K562 (cell line): ENCODE measurements around the gene ZSWIM6. TPM values are rescaled to one million over a fixed set of nuclear protein-coding genes. Genes with fewer than 3 reads are reported as not detected.

Experiments used
- ATAC-seq: fragments of 200-7000 bp; cut with Tn5 transposase; 3 replicates; pipeline ENCODE4 v1.9.1; 2020; ENCODE audit warnings: moderate library complexity
- BruUV-seq: library from RNA; stranded (reverse); fragments of 400-500 nt; replicated peaks from 2 replicates; lab custom pipeline; 2021; lab: Mats Ljungman, UMichigan
- CTCF ChIA-PET: fragments of 300-600 bp; formaldehyde crosslinking; extraction: SDS; loops from one replicate; lab custom pipeline; 2021; ENCODE audit warnings: low intra/inter-chr PET ratio; lab: Yijun Ruan, JAX
- POLR2A ChIA-PET: fragments of 300-600, 350-650 bp; sonication (Branson Sonifier 250); formaldehyde crosslinking; extraction: SDS; loops from one replicate; lab custom pipeline; 2021; ENCODE audit warnings: antibody characterized with exemption, inconsistent platforms; lab: Yijun Ruan, JAX
- DNase-seq, 4 experiments: peaks; one replicate each; pipeline versions ENCODE4 v3.0.0 to v3.0.0-alpha.2; 2011 to 2018; ENCODE audit warnings: low spot score in 3 of 4, mixed read lengths in 3 of 4; ENCODE audit errors: extremely low read depth in 1 of 4
- FAIRE-seq: peaks from 2 replicates; lab custom pipeline; 2011; peaks lifted over from hg19 to GRCh38; lab: Jason Lieb, UNC
- H2AFZ ChIP-seq: 2 replicates; pipeline ENCODE4 v1.6.0; 2011; ENCODE audit warnings: low read depth, low read length, control low read depth, inconsistent platforms
- H3K27ac ChIP-seq: fragments of 200-600 bp; 3 replicates; pipeline ENCODE4 v1.8.0; 2011; ENCODE audit warnings: low read depth, mild to moderate bottlenecking, control low read depth, inconsistent platforms, low read length, moderate library complexity, mixed read lengths; ENCODE audit errors: extremely low read depth
- H3K27me3 ChIP-seq, 2 experiments: fragments of 300-600 bp in 1 of 2; 2 replicates in 1 of 2; 3 replicates in 1 of 2; pipeline versions ENCODE4 v1.6.0 to v1.8.0; 2011; ENCODE audit warnings: inconsistent platforms in 2 of 2, low read length in 2 of 2, mild to moderate bottlenecking in 1 of 2, mixed read lengths in 1 of 2, moderate library complexity in 1 of 2; ENCODE audit not compliant: control insufficient read depth in 2 of 2, insufficient read depth in 2 of 2
- H3K36me3 ChIP-seq: fragments of 300-600 bp; 3 replicates; pipeline ENCODE4 v1.8.0; 2011; ENCODE audit warnings: mild to moderate bottlenecking, low read length, inconsistent platforms; ENCODE audit not compliant: control insufficient read depth, insufficient read depth
- H3K4me1 ChIP-seq, 2 experiments: fragments of 200-600 bp in 1 of 2; replicated peaks in 1 of 2; 2 replicates in 1 of 2; 3 replicates in 1 of 2; pipeline versions ENCODE4 v1.5.1 to v1.8.0; 2011; ENCODE audit warnings: inconsistent platforms in 2 of 2, low read length in 2 of 2, mild to moderate bottlenecking in 1 of 2, mixed read lengths in 1 of 2, moderate library complexity in 1 of 2; ENCODE audit not compliant: control insufficient read depth in 2 of 2, insufficient read depth in 2 of 2
- H3K4me2 ChIP-seq: 2 replicates; pipeline ENCODE4 v1.6.1; 2011; ENCODE audit warnings: low read length, control low read depth, inconsistent platforms, mixed read lengths; ENCODE audit not compliant: insufficient read depth
- H3K4me3 ChIP-seq: fragments of 200-600 bp; sonication (generic), shearing (Covaris generic); 2 replicates; pipeline ENCODE4 v1.5.1; 2016; ENCODE audit warnings: control low read depth, inconsistent platforms
- H3K79me2 ChIP-seq: fragments of 200-600 bp; 3 replicates; pipeline ENCODE4 v1.8.0; 2011; ENCODE audit warnings: low read length, inconsistent platforms; ENCODE audit not compliant: control insufficient read depth, insufficient read depth
- H3K9ac ChIP-seq, 2 experiments: 2 replicates each; pipeline versions ENCODE4 v1.6.0 to v1.6.1; 2011; ENCODE audit warnings: low read depth in 2 of 2, low read length in 2 of 2, control low read depth in 1 of 2, inconsistent platforms in 1 of 2, mild to moderate bottlenecking in 1 of 2, mixed read lengths in 1 of 2; ENCODE audit not compliant: insufficient read depth in 1 of 2
- H3K9me1 ChIP-seq: one replicate; pipeline ENCODE4 v1.6.0; 2011; ENCODE audit warnings: inconsistent platforms, mild to moderate bottlenecking, low read length, moderate library complexity; ENCODE audit not compliant: control insufficient read depth, insufficient read depth
- H3K9me3 ChIP-seq: replicated peaks from 2 replicates; pipeline ENCODE4 v1.5.1; 2011; ENCODE audit warnings: low read depth, low read length, inconsistent platforms; ENCODE audit not compliant: control insufficient read depth, insufficient read depth
- H4K20me1 ChIP-seq: replicated peaks from 2 replicates; pipeline ENCODE4 v1.6.1; 2011; ENCODE audit warnings: low read length, inconsistent platforms, mixed read lengths; ENCODE audit not compliant: control insufficient read depth, insufficient read depth
- ARID3A ChIP-seq: IDR thresholded peaks from 2 replicates; pipeline ENCODE4 v1.6.1; 2012; ENCODE audit warnings: low read depth, low read length, improper control_type of control experiment, borderline replicate concordance
- EP400 ChIP-seq: fragments of 450-650 bp; IDR thresholded peaks from 2 replicates; pipeline ENCODE4 v1.6.1; 2017; ENCODE audit warnings: antibody characterized with exemption, mild to moderate bottlenecking, moderate library complexity
- KDM2B ChIP-seq: fragments of 250-450 bp; sonication (Bioruptor Pico); IDR thresholded peaks from 2 replicates; pipeline ENCODE4 v1.8.0; 2021; ENCODE audit warnings: mild to moderate bottlenecking, moderate library complexity
- NCOA2 ChIP-seq, 2 experiments: fragments of 450-650 bp; IDR thresholded peaks; 2 replicates each; pipeline ENCODE4 v1.6.1; 2018; ENCODE audit warnings: mild to moderate bottlenecking in 2 of 2, moderate library complexity in 1 of 2; ENCODE audit not compliant: partially characterized antibody in 2 of 2
- PHF21A ChIP-seq: fragments of 450-650 bp; IDR thresholded peaks from 2 replicates; pipeline ENCODE4 v1.6.1; 2017; ENCODE audit warnings: low read depth, borderline replicate concordance
- PTRF ChIP-seq: fragments of 450-650 bp; IDR thresholded peaks from 2 replicates; pipeline ENCODE4 v1.6.1; 2016; ENCODE audit warnings: mild to moderate bottlenecking, missing genetic modification characterization, missing compliant biosample characterization
- SMAD3 ChIP-seq: fragments of 450-650 bp; formaldehyde crosslinking; conservative IDR thresholded peaks from 2 replicates; pipeline ENCODE4 v1.4.0; 2020; ENCODE audit warnings: mild to moderate bottlenecking
- TCF15 ChIP-seq: fragments of 250-450 bp; sonication (Bioruptor Pico); IDR thresholded peaks from 2 replicates; pipeline ENCODE4 v1.8.0; 2022; ENCODE audit warnings: moderate library complexity, mild to moderate bottlenecking, inconsistent platforms
- ZNF354B ChIP-seq: fragments of 250-450 bp; sonication (Bioruptor Pico); IDR thresholded peaks from 2 replicates; pipeline ENCODE4 v1.4.0; 2020
- WGBS: fragments of 100-300 bp; shearing (Covaris generic); methylation state at CpG from one replicate; pipeline ENCODE4 v1.1.6; 2016; ENCODE audit warnings: low coverage, mixed read lengths; ENCODE audit not compliant: insufficient coverage; ENCODE audit errors: missing lambda C conversion rate; 5-methylcytosine and 5-hydroxymethylcytosine counted together
- in situ Hi-C: fragments of 300-500 bp; cut with MboI; formaldehyde crosslinking; loops from 4 replicates; pipeline ENCODE4 v1.15.0; 2018; ENCODE audit warnings: inconsistent platforms, mixed read lengths
- intact Hi-C: fragments of 100-400 bp; cut with micrococcal nuclease; formaldehyde crosslinking; loops from 2 replicates; pipeline ENCODE4 v1.14.2; 2022
- polyA plus RNA-seq, 8 experiments: library from polyadenylated mRNA; depleted of rRNA in 4 of 8; stranded (reverse) in 5 of 8; unstranded in 3 of 8; fragments of >200 nt; fragmentation: Nextera tagmentation in 2 of 8; fragmentation: Illumina TruSeq in 1 of 8; extraction: Ambion mirVana in 2 of 8; extraction: Trizol in 1 of 8; gene quantifications; 2 replicates each; pipeline versions ENCODE4 v1.2.1 to v1.2.3, GENCODE V29; 2011 to 2014; ENCODE audit warnings: inconsistent platforms in 1 of 8, missing spikeins in 1 of 8
- total RNA-seq, 7 experiments: library from RNA; depleted of rRNA in 6 of 7; stranded (reverse); fragments of >200 nt in 6 of 7; fragmentation: Illumina TruSeq in 2 of 7; extraction: Trizol in 2 of 7; gene quantifications; 2 replicates each; pipeline versions ENCODE4 v1.2.1 to v1.2.3, GENCODE V29; 2011 to 2021; ENCODE audit warnings: low replicate concordance in 1 of 7

Gene ZSWIM6
- total and polyA plus RNA-seq, 9 of the 15 experiments (the other 6 are each of a cell fraction or from before 2014, with no cell fraction given): 0.81 to 3.2 (median 2.0) TPM

- no peak for TF ChIP-seq KDM2B (CRISPR knock-in tag)
Measured at GRCh38 chr5:61523073-61523472, 191.0 kb downstream of the ZSWIM6 start (continued).

- DNase-seq (no peak), FAIRE-seq (no peak), ATAC-seq (no peak)
- Histone ChIP-seq H3K4me2 (no peak overlapping the region), H3K27ac (no peak overlapping the region), H3K27me3 (no peaks in the 10 kb centered on the region), H3K9ac (no peak overlapping the region), H3K9me3 (no peaks in the 10 kb centered on the region), H3K79me2 (no peaks in the 10 kb centered on the region), H4K20me1 (no peaks in the 10 kb centered on the region), H3K4me1 (no peaks in the 10 kb centered on the region; a peak in 1 of 5 replicates), H3K36me3 (no peaks in the 10 kb centered on the region), H3K4me3 (no peak overlapping the region), H3K9me1 (no peaks in the 10 kb centered on the region), H2AFZ (no peak overlapping the region)
- TF ChIP-seq TCF15 (CRISPR knock-in tag) (no peak), ARID3A (no peak), NCOA2 (IDR thresholded peaks at IDR 0.05; ENCODE audit: partially characterized antibody in 2 of 2) (no peak), ZNF354B (CRISPR knock-in tag) (no peak), PTRF (no peak), SMAD3 (CRISPR knock-in tag) (no peak), EP400 (no peak), PHF21A (no peak)
- 14% methylated on average over 3 of the region's 3 CpGs for WGBS
- intact Hi-C loops: no loop called here
- no TSS peak for BruUV-seq
- ChIA-PET POLR2A (no interaction called here), CTCF (no interaction called here)
- in situ Hi-C loops: no loop called here
Measured at GRCh38 chr5:61523997-61524396, 191.9 kb downstream of the ZSWIM6 start.
